Left lung (tissue), 10 donors: ENCODE results near the gene PRPF38A. TPM values are rescaled to one million over a fixed set of nuclear protein-coding genes. Genes with fewer than 3 reads are reported as not detected.

Source experiments
- ATAC-seq: fragments of 200-7000 bp; cut with Tn5 transposase; one replicate; pipeline ENCODE4 v1.9.1; 2020; ENCODE audit warnings: moderate library complexity
- DNase-seq, 4 donors: peaks; one replicate each; pipeline ENCODE4 v3.0.0-alpha.2; 2013 to 2020
- H3K27ac ChIP-seq, 2 donors: fragments of 200-600 bp; sonication (generic) in 1 of 2; one replicate each; pipeline versions ENCODE4 v1.5.0 to v1.8.0; 2020 to 2021
- H3K27me3 ChIP-seq, 2 donors: fragments of 200-600 bp; sonication (generic) in 1 of 2; one replicate each; pipeline versions ENCODE4 v1.5.0 to v1.8.0; 2020 to 2021
- H3K36me3 ChIP-seq, 2 donors: fragments of 200-600 bp; sonication (generic) in 1 of 2; one replicate each; pipeline versions ENCODE4 v1.5.0 to v1.8.0; 2020 to 2021
- H3K4me1 ChIP-seq, 2 donors: fragments of 200-600 bp; one replicate each; pipeline ENCODE4 v1.8.0; 2021
- H3K4me3 ChIP-seq, 2 donors: fragments of 200-600 bp; sonication (generic) in 1 of 2; one replicate each; pipeline versions ENCODE4 v1.5.0 to v1.8.0; 2020 to 2021; ENCODE audit warnings: mild to moderate bottlenecking in 1 of 2
- H3K9me3 ChIP-seq, 2 donors: fragments of 200-600 bp; sonication (generic) in 1 of 2; one replicate each; pipeline versions ENCODE4 v1.5.0 to v1.8.0; 2020 to 2021
- CTCF ChIP-seq, 2 donors: fragments of 200-600 bp; sonication (generic) in 1 of 2; IDR thresholded peaks; one replicate each; pipeline versions ENCODE4 v1.5.0 to v1.8.0; 2021; ENCODE audit warnings: antibody characterized with exemption in 2 of 2
- intact Hi-C, 2 donors: fragments of 100-400 bp; cut with DNase I; formaldehyde crosslinking; loops; one replicate each; pipeline versions ENCODE4 v1.11.2 to v1.14.2; 2022
- polyA plus RNA-seq, 6 donors: library from polyadenylated mRNA; unstranded; fragments of 120-200 nt; gene quantifications; one replicate each; pipeline ENCODE4 v1.2.1, GENCODE V29; 2013; ENCODE audit not compliant: insufficient read length in 6 of 6
- total RNA-seq, 2 donors: library from RNA; stranded (reverse); fragmentation: NEBNext Ultra II Directional; extraction: Animal tissue kit (Norgen Biotek cat#: 25700); gene quantifications; one replicate each; pipeline ENCODE4 v1.2.1, GENCODE V29; 2021
- donor health status: DM: no; HTN: yes; CAD: no.
- donor health status: DM: no; HTN: no; CAD: no.

Gene PRPF38A
- total and polyA plus RNA-seq, 8 donors: 31.3 to 87.1 (median 79.2) TPM

- intact Hi-C loops: no loop called here
These were observed 47.5 kb upstream of the PRPF38A start for GRCh38 chr1:52356818-52357355.

GRCh38 chr1:52357397-52357796 lies 47.0 kb upstream of the PRPF38A start:
- Histone ChIP-seq H3K36me3 (peaks cover 0 to 100% of the 10 kb centered on the region in 2 donors), H3K4me1 (no peaks in the 10 kb centered on the region), H3K27ac (no peak overlapping the region), H3K27me3 (no peaks in the 10 kb centered on the region), H3K4me3 (no peak overlapping the region), H3K9me3 (no peaks in the 10 kb centered on the region)
- intact Hi-C loops: no loop called here
- DNase-seq (no peak), ATAC-seq (no peak)
- TF ChIP-seq CTCF (IDR thresholded peaks at IDR 0.05): no peak

More at GRCh38 chr1:52356818-52357355, 47.5 kb upstream of the PRPF38A start:
- H3K27ac ChIP-seq: no peak overlapping the region
- H3K4me3 ChIP-seq: no peak overlapping the region
- peaks cover 0 to 100% of the 10 kb centered on the region in 2 donors for H3K36me3 ChIP-seq
- H3K9me3 ChIP-seq: no peaks in the 10 kb centered on the region
- no peak for ATAC-seq
- no peaks in the 10 kb centered on the region for H3K4me1 ChIP-seq
- no peaks in the 10 kb centered on the region for H3K27me3 ChIP-seq
- DNase-seq: no peak
- TF ChIP-seq CTCF (IDR thresholded peaks at IDR 0.05): no peak

- Histone ChIP-seq H3K36me3 (peaks cover 0 to 99% of the 10 kb centered on the region in 2 donors), H3K27me3 (no peaks in the 10 kb centered on the region), H3K27ac (no peak overlapping the region), H3K4me3 (no peak overlapping the region), H3K9me3 (no peaks in the 10 kb centered on the region), H3K4me1 (no peaks in the 10 kb centered on the region)
- DNase-seq: no peak
- no peak for TF ChIP-seq CTCF (IDR thresholded peaks at IDR 0.05)
- intact Hi-C loops: no loop called here
- ATAC-seq: no peak
These were observed 45.4 kb upstream of the PRPF38A start for GRCh38 chr1:52358851-52359497.

- Histone ChIP-seq H3K4me1 (peaks cover 8 to 9% of the 10 kb centered on the region in 2 donors), H3K36me3 (peaks cover 0 to 93% of the 10 kb centered on the region in 2 donors), H3K4me3 (no peak overlapping the region), H3K9me3 (no peaks in the 10 kb centered on the region), H3K27ac (no peak overlapping the region), H3K27me3 (no peaks in the 10 kb centered on the region)
- TF ChIP-seq CTCF (IDR thresholded peaks at IDR 0.05): no peak
- DNase-seq: no peak
- no peak for ATAC-seq
- intact Hi-C loops: no loop called here
These were observed 44.5 kb upstream of the PRPF38A start for GRCh38 chr1:52359676-52360594.

- DNase-seq (no peak), ATAC-seq (no peak)
- TF ChIP-seq CTCF (IDR thresholded peaks at IDR 0.05): no peak
- Histone ChIP-seq H3K27ac (no peak overlapping the region), H3K9me3 (no peaks in the 10 kb centered on the region), H3K36me3 (peaks cover 0 to 86% of the 10 kb centered on the region in 2 donors), H3K4me1 (peaks cover 11 to 13% of the 10 kb centered on the region in 2 donors), H3K27me3 (no peaks in the 10 kb centered on the region), H3K4me3 (no peak overlapping the region)
- intact Hi-C loops: no loop called here
These were observed 43.8 kb upstream of the PRPF38A start for GRCh38 chr1:52360595-52360968.
